ENCODE data around the gene KRTAP5-2.
"Not testable (repeated sequence)": the region's sequence is repeated elsewhere in the genome, so short reads cannot be mapped to it uniquely, and the experiment has no call there.

KRTAP5-2 gene

GRCh38 chr11:1625541-1625940, 27.4 kb upstream of the KRTAP5-2 start:
- DNase-seq, result no peak

GRCh38 chr11:1624621-1625020, 26.5 kb upstream of the KRTAP5-2 start:
- no peak for DNase-seq

- DNase-seq, result no peak
Observed at GRCh38 chr11:1623716-1624115, 25.6 kb upstream of the KRTAP5-2 start.

GRCh38 chr11:1622086-1622485, 24.0 kb upstream of the KRTAP5-2 start, which contains the start of gene KRTAP5-4:
TSS of gene KRTAP5-4 (minus strand) at chr11:1622138. CDS start at chr11:1622093, 45 bp downstream.
- DNase-seq, result no peak

- no peak for DNase-seq
Observed at GRCh38 chr11:1619449-1619848, 21.4 kb upstream of the KRTAP5-2 start.

- DNase-seq, result no peak
Observed at GRCh38 chr11:1618231-1618630, 20.1 kb upstream of the KRTAP5-2 start.

DNA sequence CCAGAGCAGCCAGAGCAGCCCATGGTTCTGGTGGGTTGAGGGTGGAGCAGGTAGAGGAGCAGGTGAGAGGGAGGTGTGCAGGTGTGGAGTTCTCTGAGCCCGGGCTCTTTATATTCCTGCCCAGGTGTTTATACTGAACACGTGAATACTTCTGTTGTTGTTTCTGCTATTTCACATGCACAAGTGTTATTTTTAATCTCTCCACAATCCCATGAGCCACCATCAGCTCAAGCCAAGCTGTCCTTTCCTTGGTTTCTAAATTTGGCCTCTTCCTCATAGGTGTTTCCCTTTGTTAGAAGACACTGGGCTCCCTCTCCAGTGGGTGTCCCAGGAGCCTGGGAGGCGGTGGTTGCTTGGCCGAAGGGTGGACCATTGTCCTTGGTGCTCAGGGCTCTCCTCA, 10.3 kb upstream of the KRTAP5-2 start, which contains the start of gene KRTAP5-3:
Gene KRTAP5-3 (minus strand): TSS at position 101 of the 400 bp plus-strand sequence. CDS start 78 bp downstream, at position 23.
- DNase-seq, result no peak

GRCh38 chr11:1607901-1608300, 9.8 kb upstream of the KRTAP5-2 start:
- not testable (repeated sequence) for DNase-seq

DNA sequence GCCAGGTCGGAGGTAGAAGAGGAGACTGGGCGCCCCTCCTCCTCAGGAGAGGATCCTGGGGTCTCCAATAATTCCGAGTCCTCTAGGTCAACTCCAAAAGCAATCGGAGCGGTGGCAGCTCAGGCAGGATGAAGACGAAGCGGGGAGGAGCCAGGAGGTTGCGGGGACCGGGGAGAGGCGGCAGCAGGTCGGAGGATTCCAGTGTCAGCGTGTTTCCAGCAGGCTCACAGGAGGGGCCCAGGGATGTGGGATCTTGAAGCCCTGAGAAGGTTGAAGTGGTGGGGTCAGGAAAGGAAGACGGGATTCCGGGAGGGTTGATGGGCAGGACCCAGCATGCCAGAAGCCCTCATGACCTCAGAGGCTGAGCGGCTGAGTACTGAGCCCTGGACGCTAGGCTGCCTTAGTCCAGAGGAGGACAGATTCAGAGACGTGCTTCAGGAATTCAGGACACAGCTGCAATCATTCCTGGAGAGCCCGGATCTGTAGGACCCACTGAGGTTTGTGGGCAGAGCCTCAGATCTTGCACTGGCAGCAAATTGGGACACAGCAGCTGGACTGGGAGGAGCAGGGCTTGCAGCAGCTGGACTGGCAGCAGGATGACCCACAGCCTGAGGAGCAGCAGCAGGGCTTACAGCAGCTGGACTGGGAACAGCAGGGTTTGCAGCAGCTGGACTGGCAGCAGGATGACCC, 9.2 kb upstream of the KRTAP5-2 start:
- not testable (repeated sequence) for DNase-seq

- not testable (repeated sequence) for DNase-seq
Observed at GRCh38 chr11:1605923-1606322, 7.8 kb upstream of the KRTAP5-2 start.

DNA sequence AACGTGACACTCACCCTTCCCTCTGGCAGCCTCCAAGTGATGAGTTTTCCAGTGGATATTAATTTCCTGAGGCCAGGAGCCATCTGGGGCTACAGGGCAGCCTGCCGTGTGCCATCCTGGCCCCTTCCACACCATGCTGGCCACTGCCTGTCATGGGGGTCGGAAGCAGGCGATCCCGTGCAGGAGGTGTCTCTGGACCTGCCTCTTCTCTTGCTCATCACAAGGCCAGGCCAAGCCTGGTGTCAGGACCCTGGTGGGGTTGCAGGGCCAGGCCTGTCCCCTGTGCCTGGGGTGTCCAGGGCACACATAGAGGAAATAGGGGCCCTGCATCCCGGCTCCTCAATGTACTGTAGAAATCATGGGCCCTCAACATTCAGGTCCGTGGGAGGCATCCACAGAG, 6.6 kb upstream of the KRTAP5-2 start:
- DNase-seq, result no peak

DNA sequence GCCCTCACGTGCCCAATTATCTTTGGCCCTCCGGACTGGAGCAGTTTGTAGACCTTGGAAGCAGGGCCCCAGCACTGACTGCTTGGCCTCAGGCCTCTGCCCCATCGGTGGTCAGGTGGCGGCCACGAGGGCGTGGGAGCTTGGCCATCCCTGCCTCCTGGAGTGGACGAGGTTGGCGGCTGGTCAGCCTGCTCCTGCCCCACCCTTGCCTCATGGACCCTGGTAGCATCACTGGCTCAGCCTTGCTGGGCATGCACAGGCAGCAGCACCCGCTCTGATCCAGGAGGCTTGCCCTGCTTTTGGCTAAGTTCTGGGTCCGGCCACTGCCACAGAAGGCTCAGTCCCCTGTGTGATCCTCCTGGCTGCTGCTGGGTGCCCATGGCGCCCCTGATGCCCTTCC, 6.1 kb upstream of the KRTAP5-2 start:
- no peak for DNase-seq

GRCh38 chr11:1603629-1604028, 5.5 kb upstream of the KRTAP5-2 start:
- DNase-seq, result no peak

- not testable (repeated sequence) for DNase-seq
Observed at GRCh38 chr11:1601663-1602062, 3.6 kb upstream of the KRTAP5-2 start.

DNA sequence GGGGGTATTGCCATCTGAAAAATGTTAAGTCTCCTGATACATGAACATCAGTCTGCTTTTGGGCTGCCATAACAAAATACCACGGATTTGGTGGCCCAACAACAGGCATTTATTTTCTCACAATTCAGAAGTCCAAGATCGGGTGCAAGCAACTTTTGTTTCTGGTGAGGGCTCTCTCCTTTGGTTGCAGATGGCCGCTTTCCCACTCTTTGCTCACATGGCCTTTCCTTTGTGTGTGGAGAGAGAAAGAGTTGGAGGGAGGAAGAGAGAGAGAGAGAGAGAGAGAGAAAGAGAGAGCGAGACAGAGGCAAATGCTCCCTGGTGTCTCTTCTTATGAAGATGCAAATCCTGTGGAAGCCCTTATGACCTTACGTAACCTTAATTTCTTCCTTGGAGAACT, 2.5 kb upstream of the KRTAP5-2 start:
- DNase-seq, result no peak

DNA sequence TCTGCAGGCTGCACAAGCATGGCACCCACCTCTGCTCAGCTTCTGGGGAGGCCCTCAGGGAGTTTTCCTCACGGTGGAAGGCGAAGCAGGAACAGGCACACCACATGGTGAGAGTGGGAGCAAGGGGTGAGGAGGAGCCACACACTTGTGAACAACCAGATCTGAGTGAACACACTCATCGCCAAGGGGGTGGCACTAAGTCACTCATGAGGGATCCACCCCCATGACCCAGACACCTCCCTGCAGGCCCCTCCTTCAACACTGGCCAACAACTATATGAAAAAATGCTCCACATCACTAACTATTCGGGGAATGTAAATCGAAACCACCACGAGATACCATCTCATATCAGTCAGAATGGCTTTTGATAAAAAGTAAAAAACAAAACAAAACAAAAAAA, 722 bp upstream of the KRTAP5-2 start:
- no peak for DNase-seq

DNA sequence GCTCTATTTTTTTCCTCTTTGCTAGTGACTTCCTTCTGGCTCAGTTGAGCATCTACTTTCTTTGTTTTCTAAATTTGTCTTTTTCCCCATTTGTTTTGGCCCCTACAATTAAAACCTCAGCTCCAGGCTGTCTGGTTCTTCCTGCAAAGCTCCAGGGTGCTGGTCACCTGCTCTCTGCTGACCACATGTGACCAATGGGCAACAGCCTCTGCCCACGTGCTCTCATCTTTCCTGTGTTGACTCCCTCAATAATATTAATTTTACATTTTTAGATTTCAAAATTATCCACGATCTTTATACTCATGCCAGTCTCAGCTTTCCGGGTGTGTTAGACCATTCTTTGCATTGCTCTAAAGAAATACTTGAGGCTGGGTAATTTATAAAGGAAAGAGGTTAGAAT, 312 bp upstream of the KRTAP5-2 start:
- not testable (repeated sequence) for DNase-seq

GRCh38 chr11:1597331-1597993, 632 bp downstream of the KRTAP5-2 start:
- no peak for DNase-seq

DNA sequence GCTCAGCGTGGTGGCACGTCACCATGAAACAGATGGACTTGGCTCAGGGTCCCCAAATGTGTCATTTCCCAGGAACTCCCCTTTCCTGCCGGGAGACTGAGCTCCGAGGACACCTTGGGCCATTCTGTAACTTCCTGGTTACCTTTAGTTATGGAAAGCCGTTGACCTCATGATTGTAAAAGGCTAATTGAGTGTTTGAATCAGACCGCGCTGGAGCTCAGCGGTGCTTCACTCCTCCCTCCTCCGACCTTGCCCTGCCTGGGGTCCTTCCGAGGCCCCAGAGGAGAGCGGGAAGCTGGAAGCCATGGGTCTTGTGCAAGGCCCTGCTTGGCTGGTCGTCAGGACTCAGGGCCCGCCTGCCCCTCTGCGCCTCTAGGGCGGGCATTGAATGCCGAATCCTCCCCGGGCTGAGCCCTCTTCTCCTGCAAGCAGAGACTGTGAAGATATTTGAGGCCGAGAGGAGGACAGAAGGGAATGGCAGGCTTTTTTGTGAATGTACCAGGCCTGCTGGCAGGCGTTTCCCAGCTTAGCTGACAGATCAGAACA, 1.4 kb downstream of the KRTAP5-2 start:
- DNase-seq, result not testable (repeated sequence)

DNA sequence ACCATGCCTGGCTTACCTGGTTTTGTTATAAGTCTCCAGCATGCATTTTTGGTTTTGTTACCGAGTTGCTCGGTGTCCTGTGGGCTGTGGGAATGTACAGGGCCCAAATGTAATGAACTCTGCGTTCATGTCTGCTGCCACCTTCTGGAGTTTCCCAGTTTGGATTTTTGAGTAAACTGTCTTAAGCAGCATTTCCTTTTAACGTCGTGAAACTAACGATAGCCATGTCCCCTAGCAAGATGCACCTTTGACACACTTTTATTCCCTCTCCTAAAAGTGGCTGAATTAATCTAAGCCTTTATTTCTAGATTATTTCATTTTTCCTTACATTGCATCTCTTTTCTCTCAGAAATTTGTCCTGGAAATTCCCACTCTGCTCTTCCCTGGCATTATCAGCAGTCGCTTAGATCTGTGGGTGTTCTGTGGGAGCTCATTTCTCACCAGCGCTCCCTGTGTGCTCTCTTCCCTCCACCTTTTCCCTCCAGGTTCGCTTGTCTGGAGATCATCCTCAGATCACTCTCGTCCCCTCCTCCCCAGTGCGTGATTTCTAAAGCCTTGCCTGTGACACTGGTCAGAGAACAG, 2.0 kb downstream of the KRTAP5-2 start:
- DNase-seq, result not testable (repeated sequence)

GRCh38 chr11:1592628-1593027, 5.5 kb downstream of the KRTAP5-2 start:
- no peak for DNase-seq

DNA sequence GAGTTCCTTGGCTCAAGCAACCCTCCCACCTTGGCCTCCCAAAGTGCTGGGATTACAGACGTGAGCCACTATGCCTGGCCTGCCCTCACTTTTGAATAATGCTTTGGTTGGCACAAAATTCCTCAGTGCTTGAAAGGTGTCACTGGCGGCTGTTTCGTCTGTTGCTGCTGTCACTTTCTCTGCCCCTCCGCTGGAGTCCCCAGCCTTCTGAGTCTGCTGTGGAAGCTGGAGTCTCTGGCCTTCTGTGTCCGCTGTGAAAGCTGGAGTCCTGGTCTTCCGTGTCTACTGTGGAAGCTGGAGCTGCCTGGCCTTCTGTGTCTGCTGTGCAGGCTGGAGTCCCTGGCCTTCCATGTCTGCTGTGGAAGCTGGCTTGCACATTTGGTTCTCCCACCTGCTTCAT, 8.1 kb downstream of the KRTAP5-2 start:
- DNase-seq, result no peak

GRCh38 chr11:1589191-1589963, 8.7 kb downstream of the KRTAP5-2 start:
- DNase-seq, result not testable (repeated sequence)

Measured in 8988T (cell line).